Heart right ventricle (tissue), 16 donors: ENCODE results near the gene ACSS2. TPM values are rescaled to one million over a fixed set of nuclear protein-coding genes. Genes with fewer than 3 reads are reported as not detected.
A peak's percentile ranks its signal among the peaks of the same experiment; 100 is the strongest.

Source experiments
- ATAC-seq, 8 donors: fragments of 200-7000 bp; cut with Tn5 transposase; one replicate each; pipeline ENCODE4 v1.9.1; 2020; ENCODE audit warnings: mild to moderate bottlenecking in 8 of 8, moderate library complexity in 8 of 8, moderate number of reproducible peaks in 1 of 8
- DNase-seq, 2 donors: peaks; one replicate each; pipeline ENCODE4 v3.0.0-alpha.2; 2020
- H3K27ac ChIP-seq, 10 donors: fragments of 200-600 bp; sonication (generic) in 2 of 10; one replicate each; pipeline versions ENCODE4 v1.5.0 to v1.8.0; 2020 to 2022; ENCODE audit warnings: mild to moderate bottlenecking in 3 of 10
- H3K27me3 ChIP-seq, 7 donors: fragments of 200-600 bp; one replicate each; pipeline ENCODE4 v1.8.0; 2021 to 2022; ENCODE audit warnings: mild to moderate bottlenecking in 2 of 7
- H3K36me3 ChIP-seq, 9 donors: fragments of 200-600 bp; sonication (generic) in 1 of 9; one replicate each; pipeline versions ENCODE4 v1.5.0 to v1.8.0; 2020 to 2022; ENCODE audit warnings: mild to moderate bottlenecking in 2 of 9
- H3K4me1 ChIP-seq, 9 donors: fragments of 200-600 bp; sonication (generic) in 1 of 9; one replicate each; pipeline versions ENCODE4 v1.5.0 to v1.8.0; 2020 to 2022; ENCODE audit warnings: mild to moderate bottlenecking in 4 of 9
- H3K4me3 ChIP-seq, 10 donors: fragments of 200-600 bp; sonication (generic) in 2 of 10; one replicate each; pipeline versions ENCODE4 v1.5.0 to v1.8.0; 2020 to 2022; ENCODE audit warnings: mild to moderate bottlenecking in 7 of 10, moderate library complexity in 2 of 10
- H3K9me3 ChIP-seq, 11 donors: fragments of 200-600 bp in 10 of 11; sonication (generic) in 2 of 11; one replicate each; pipeline versions ENCODE4 v1.5.0 to v1.8.0; 2013 to 2022; ENCODE audit warnings: mild to moderate bottlenecking in 2 of 11, control low read depth in 1 of 11, moderate library complexity in 1 of 11
- WGBS, 2 donors: extraction: QIAGEN DNeasy Blood & Tissue Kit; methylation state at CpG; one replicate each; pipeline ENCODE4 v1.1.7; 2013; ENCODE audit warnings: inconsistent platforms in 1 of 2; 5-methylcytosine and 5-hydroxymethylcytosine counted together
- intact Hi-C, 10 donors: fragments of 100-400 bp; cut with DNase I; formaldehyde crosslinking; loops; one replicate each; pipeline versions ENCODE4 v1.11.1 to v1.14.2; 2022
- polyA plus RNA-seq, 2 donors: library from polyadenylated mRNA; stranded (reverse); fragments of 200-250 nt; gene quantifications; one replicate each; pipeline ENCODE4 v1.2.3, GENCODE V29; 2013
- total RNA-seq, 10 donors: library from RNA; stranded (reverse); fragmentation: NEBNext Ultra II Directional in 3 of 10; extraction: Animal tissue kit (Norgen Biotek cat#: 25700) in 3 of 10; gene quantifications; one replicate each; pipeline versions ENCODE4 v1.2.1 to v1.2.4, GENCODE V29; 2021 to 2023
- TF ChIP-seq, protein P1 (sequence below), 9 donors: fragments of 200-600 bp; sonication (generic) in 2 of 9; IDR thresholded peaks; one replicate each; pipeline versions ENCODE4 v1.5.0 to v1.8.0; 2021 to 2022; ENCODE audit warnings: antibody characterized with exemption in 9 of 9, mild to moderate bottlenecking in 5 of 9, moderate library complexity in 1 of 9
- donor health status: Arrhythmogenic right ventricular cardiomyopathy.
- donor health status: ischemic (EF 13 %, LVEDD 7.1; RV severe dilation, severe dysfunction).
- donor health status: healthy with polysubstance abuse.
- donor health status: DM: no; HTN: yes; CAD: no.
- donor health status: DM: no; HTN: no; CAD: no.
- donor health status: ischemic (EF 25% LVEDD 6.9; RV normal size, moderate dysfunction).
- donor health status: ischemic (EF 25% LVEDD 5.7; RV mildly dilated, moderate dysfunction).
- donor health status: healthy.
- donor health status: DM: yes; HTN: yes; CAD: no.
- donor health status: Ischemic cardiomyopathy.
- donor health status: ischemic (EF 35%, LVEDD 5.7; RV mildly dilated, moderate dysfunction).
- donor health status: nonischemic (EF 11% LVEDD 7.7; RV severe dilation, severe dysfunction).
- donor health status: DM: yes; HTN: yes; CAD: no.
- donor health status: PGD.
- donor health status: ischemic (EF 29% LVEDD 5.4; RV normal size, mild dysfunction).
- donor health status: nonischemic (EF 23%, LVEDD 6.1; RV moderate dilation, normal function).

The ACSS2 gene
- total and polyA plus RNA-seq, 12 donors, result 65.4 to 213 (median 104) TPM

DNA sequence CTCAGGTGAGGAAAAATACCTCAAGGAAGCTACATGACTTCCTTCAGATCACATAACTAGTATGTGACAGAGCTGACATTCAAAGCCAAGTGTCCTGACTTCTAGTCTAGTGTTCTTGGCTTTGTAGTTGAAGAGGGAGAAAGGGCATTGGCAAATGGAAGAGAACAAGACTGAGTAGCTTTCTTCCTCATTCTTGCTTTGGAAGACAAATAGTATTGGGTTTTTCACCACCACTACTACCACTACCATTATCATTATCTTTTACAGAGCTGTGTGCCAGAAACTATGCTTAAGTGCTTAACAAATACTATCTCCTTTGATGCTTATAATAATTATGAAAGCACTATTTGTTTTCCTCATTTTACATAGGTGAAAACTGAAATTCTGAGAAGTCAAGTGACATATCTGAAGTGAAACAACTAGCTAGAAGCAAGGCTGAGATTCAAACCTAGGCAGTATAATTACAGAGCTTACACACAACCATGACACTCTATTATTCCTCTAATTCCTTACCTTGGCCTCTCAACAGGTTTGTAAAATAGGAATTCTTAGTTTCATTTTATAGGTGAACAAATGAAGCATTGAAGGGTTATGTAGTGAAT is 6.8 kb downstream of the ACSS2 start:
- intact Hi-C loops, result no loop called here
- H3K36me3 ChIP-seq, result peaks cover 0 to 45% (median 31%) of the 10 kb centered on the region in 9 donors
- no peak overlapping the region for H3K4me3 ChIP-seq
- peak overlapping the region in 1 of 10 donors; percentile 5 for H3K27ac ChIP-seq
- DNase-seq (no peak), ATAC-seq (peak in 1 of 8 donors; percentile 45)
- H3K9me3 ChIP-seq, result no peaks in the 10 kb centered on the region
- H3K4me1 ChIP-seq, result peaks cover 0 to 18% (median 7%) of the 10 kb centered on the region in 9 donors
- TF ChIP-seq, protein P1, sequence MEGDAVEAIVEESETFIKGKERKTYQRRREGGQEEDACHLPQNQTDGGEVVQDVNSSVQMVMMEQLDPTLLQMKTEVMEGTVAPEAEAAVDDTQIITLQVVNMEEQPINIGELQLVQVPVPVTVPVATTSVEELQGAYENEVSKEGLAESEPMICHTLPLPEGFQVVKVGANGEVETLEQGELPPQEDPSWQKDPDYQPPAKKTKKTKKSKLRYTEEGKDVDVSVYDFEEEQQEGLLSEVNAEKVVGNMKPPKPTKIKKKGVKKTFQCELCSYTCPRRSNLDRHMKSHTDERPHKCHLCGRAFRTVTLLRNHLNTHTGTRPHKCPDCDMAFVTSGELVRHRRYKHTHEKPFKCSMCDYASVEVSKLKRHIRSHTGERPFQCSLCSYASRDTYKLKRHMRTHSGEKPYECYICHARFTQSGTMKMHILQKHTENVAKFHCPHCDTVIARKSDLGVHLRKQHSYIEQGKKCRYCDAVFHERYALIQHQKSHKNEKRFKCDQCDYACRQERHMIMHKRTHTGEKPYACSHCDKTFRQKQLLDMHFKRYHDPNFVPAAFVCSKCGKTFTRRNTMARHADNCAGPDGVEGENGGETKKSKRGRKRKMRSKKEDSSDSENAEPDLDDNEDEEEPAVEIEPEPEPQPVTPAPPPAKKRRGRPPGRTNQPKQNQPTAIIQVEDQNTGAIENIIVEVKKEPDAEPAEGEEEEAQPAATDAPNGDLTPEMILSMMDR (IDR thresholded peaks at IDR 0.05), result no peak
- H3K27me3 ChIP-seq, result no peaks in the 10 kb centered on the region

DNA sequence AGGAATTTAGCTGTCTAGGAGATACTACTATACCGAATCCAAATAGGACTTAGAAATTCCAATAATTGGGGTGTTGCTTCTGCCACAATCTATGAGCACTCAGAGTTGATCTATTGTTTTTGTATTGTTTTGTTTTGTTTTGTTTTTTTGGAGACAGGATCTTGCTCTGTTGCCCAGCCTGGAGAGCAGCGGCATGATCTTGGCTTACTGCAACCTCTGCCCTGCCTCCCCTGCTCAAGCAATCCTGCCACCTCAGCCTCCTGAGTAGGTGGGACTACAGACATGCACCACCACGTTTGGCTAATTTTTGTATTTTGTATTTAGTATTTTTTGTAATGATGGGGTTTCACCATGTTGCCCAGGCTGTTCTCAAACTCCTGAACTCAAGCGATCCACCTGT is 7.4 kb downstream of the ACSS2 start:
- DNase-seq (no peak), ATAC-seq (no peak)
- TF ChIP-seq, protein P1 (IDR thresholded peaks at IDR 0.05), result no peak
- intact Hi-C loops, result no loop called here
- H3K4me3 ChIP-seq, result no peak overlapping the region
- WGBS, 2 donors, result 87 to 90% methylated on average over 4 of the region's 4 CpGs
- H3K4me1 ChIP-seq, result peaks cover 0 to 18% (median 7%) of the 10 kb centered on the region in 9 donors
- no peaks in the 10 kb centered on the region for H3K27me3 ChIP-seq
- no peaks in the 10 kb centered on the region for H3K9me3 ChIP-seq
- peaks cover 0 to 45% (median 31%) of the 10 kb centered on the region in 9 donors for H3K36me3 ChIP-seq
- no peak overlapping the region for H3K27ac ChIP-seq

DNA sequence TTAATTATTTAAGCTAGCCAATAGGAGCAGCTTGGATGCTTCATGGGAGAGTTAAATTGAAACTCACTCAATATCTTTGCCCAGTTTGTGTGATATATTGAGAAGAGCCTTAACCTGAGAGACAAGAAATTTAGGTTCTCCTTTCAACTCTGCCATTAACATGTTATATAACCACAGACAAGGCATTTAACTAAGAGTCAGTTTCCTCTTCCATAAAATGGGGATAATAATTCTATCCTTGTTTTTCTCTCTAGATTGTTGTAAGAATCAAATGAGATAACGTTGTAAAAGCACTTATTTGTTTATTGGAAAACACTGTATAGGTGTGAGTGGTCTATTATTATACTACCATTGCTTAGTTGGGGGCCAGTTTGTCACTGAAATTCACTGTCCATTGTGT is 7.8 kb downstream of the ACSS2 start:
- H3K36me3 ChIP-seq, result peaks cover 0 to 45% (median 31%) of the 10 kb centered on the region in 9 donors
- TF ChIP-seq, protein P1 (IDR thresholded peaks at IDR 0.05), result no peak
- H3K4me3 ChIP-seq, result no peak overlapping the region
- no peak overlapping the region for H3K27ac ChIP-seq
- DNase-seq (no peak), ATAC-seq (no peak)
- H3K4me1 ChIP-seq, result peaks cover 0 to 18% (median 7%) of the 10 kb centered on the region in 9 donors
- WGBS, 2 donors, result 77 to 80% methylated on average over 1 of the region's 1 CpG
- H3K27me3 ChIP-seq, result no peaks in the 10 kb centered on the region
- intact Hi-C loops, result no loop called here
- no peaks in the 10 kb centered on the region for H3K9me3 ChIP-seq

DNA sequence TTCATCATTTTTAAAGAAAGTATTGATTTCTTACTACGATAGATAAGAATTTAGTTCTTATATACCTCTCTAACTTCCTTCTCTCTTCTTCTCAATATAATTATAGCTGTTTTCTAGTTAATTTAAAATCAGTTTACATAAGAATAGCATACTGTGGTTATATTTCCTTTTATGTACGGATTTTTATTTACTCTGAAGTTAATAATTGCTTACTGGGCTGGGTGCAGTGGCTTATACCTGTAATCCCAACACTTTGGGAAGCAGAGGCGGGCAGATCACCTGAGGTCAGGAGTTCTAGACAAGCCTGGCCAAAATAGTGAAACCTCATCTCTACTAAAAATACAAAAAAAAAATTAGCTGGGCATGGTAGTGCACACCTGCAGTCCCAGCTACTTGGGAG is 9.7 kb downstream of the ACSS2 start:
- Histone ChIP-seq H3K36me3 (peaks cover 0 to 45% (median 31%) of the 10 kb centered on the region in 9 donors), H3K27ac (no peak overlapping the region), H3K27me3 (no peaks in the 10 kb centered on the region), H3K4me3 (no peak overlapping the region), H3K9me3 (no peaks in the 10 kb centered on the region), H3K4me1 (peaks cover 0 to 12% (median 9%) of the 10 kb centered on the region in 9 donors)
- ATAC-seq (no peak), DNase-seq (no peak)
- TF ChIP-seq, protein P1 (IDR thresholded peaks at IDR 0.05), result no peak
- intact Hi-C loops, result loop anchor here in 1 of 10 donors (5.0 kb wide), 1 partner anchor 41 kb away; no protein-coding TSS in a partner anchor
- 94 to 96% methylated on average over 3 of the region's 3 CpGs for WGBS, 2 donors
